Measurements from ENCODE around the gene AFTPH.

Gene AFTPH

GRCh38 chr2:64488050-64488974 lies 35.8 kb upstream of the AFTPH start:
- peak overlapping the region; percentile 51; the same call in 1 of the 2 replicates for H3K4me2 ChIP-seq (ENCODE audit: low read depth, low read length)
- no peaks in the 10 kb centered on the region for H4K20me1 ChIP-seq (ENCODE audit: insufficient read depth, low read length)
- H3K9me2 ChIP-seq (replicated peaks; ENCODE audit: insufficient read depth, low read length) = no peaks in the 10 kb centered on the region
- DNase-seq = peak; percentile 81
- peaks cover 39% of the 10 kb centered on the region for H3K4me1 ChIP-seq (ENCODE audit: low read length)
- 0 out of 2 replicates have a peak overlapping the region, but pooled peaks have one; percentile 7 for H3K4me3 ChIP-seq (ENCODE audit: low read length)
- TF ChIP-seq EZH2 (optimal IDR thresholded peaks at IDR 0.05; ENCODE audit: low read depth, low read length) (no peak), CTCF (IDR thresholded peaks at IDR 0.05; ENCODE audit: low read length) (peak; percentile 73)
- H3K9me3 ChIP-seq (replicated peaks; ENCODE audit: insufficient read depth, low read length) = no peaks in the 10 kb centered on the region
- no peaks in the 10 kb centered on the region for H3K36me3 ChIP-seq (replicated peaks; ENCODE audit: insufficient read depth, low read length)
- H3F3A ChIP-seq (ENCODE audit: insufficient read depth, low read length) = peaks cover 11% of the 10 kb centered on the region
- no peaks in the 10 kb centered on the region for H3K79me2 ChIP-seq (ENCODE audit: low read length)
- H3K27ac ChIP-seq (ENCODE audit: low read length) = no peak overlapping the region
- H2AFZ ChIP-seq (ENCODE audit: low read length) = peak overlapping the region; percentile 28; the same call in 1 of the 2 replicates
- H3K27me3 ChIP-seq (replicated peaks; ENCODE audit: insufficient read depth, low read length) = no peaks in the 10 kb centered on the region
- no peak overlapping the region for H3K9ac ChIP-seq (ENCODE audit: low read length)

GRCh38 chr2:64489081-64489751 lies 34.9 kb upstream of the AFTPH start:
- TF ChIP-seq CTCF (IDR thresholded peaks at IDR 0.05; ENCODE audit: low read length) = no peak
- TF ChIP-seq EZH2 (optimal IDR thresholded peaks at IDR 0.05; ENCODE audit: low read depth, low read length) = no peak
- no peak for TF ChIP-seq EZH2phosphoT487 (IDR thresholded peaks at IDR 0.05; ENCODE audit: low read length)
- Histone ChIP-seq H3K27ac (ENCODE audit: low read length) (no peak overlapping the region), H3K27me3 (replicated peaks; ENCODE audit: insufficient read depth, low read length) (no peaks in the 10 kb centered on the region), H3K79me2 (ENCODE audit: low read length) (no peaks in the 10 kb centered on the region), H3K4me1 (ENCODE audit: low read length) (peaks cover 38% of the 10 kb centered on the region), H3K9me2 (replicated peaks; ENCODE audit: insufficient read depth, low read length) (no peaks in the 10 kb centered on the region), H3F3A (ENCODE audit: insufficient read depth, low read length) (peaks cover 11% of the 10 kb centered on the region), H3K9ac (ENCODE audit: low read length) (no peak overlapping the region), H4K20me1 (ENCODE audit: insufficient read depth, low read length) (no peaks in the 10 kb centered on the region), H3K4me2 (ENCODE audit: low read depth, low read length) (peak overlapping the region; percentile 36), H2AFZ (ENCODE audit: low read length) (no peak overlapping the region), H3K9me3 (replicated peaks; ENCODE audit: insufficient read depth, low read length) (no peaks in the 10 kb centered on the region), H3K36me3 (replicated peaks; ENCODE audit: insufficient read depth, low read length) (no peaks in the 10 kb centered on the region), H3K4me3 (ENCODE audit: low read length) (no peak overlapping the region)
- DNase-seq = peak; percentile 17

GRCh38 chr2:64491426-64491825 lies 32.7 kb upstream of the AFTPH start:
- Histone ChIP-seq H2AFZ (ENCODE audit: low read length) (no peak overlapping the region), H3K27ac (ENCODE audit: low read length) (no peak overlapping the region), H3K79me2 (ENCODE audit: low read length) (no peaks in the 10 kb centered on the region), H3K4me1 (ENCODE audit: low read length) (peaks cover 25% of the 10 kb centered on the region), H3K9ac (ENCODE audit: low read length) (no peak overlapping the region), H3K36me3 (replicated peaks; ENCODE audit: insufficient read depth, low read length) (no peaks in the 10 kb centered on the region), H4K20me1 (ENCODE audit: insufficient read depth, low read length) (no peaks in the 10 kb centered on the region), H3K4me2 (ENCODE audit: low read depth, low read length) (no peak overlapping the region), H3K27me3 (replicated peaks; ENCODE audit: insufficient read depth, low read length) (no peaks in the 10 kb centered on the region), H3F3A (ENCODE audit: insufficient read depth, low read length) (peaks cover under 1% of the 10 kb centered on the region), H3K4me3 (ENCODE audit: low read length) (no peak overlapping the region), H3K9me2 (replicated peaks; ENCODE audit: insufficient read depth, low read length) (no peaks in the 10 kb centered on the region), H3K9me3 (replicated peaks; ENCODE audit: insufficient read depth, low read length) (no peaks in the 10 kb centered on the region)
- DNase-seq = no peak
- TF ChIP-seq EZH2 (optimal IDR thresholded peaks at IDR 0.05; ENCODE audit: low read depth, low read length) (no peak), CTCF (IDR thresholded peaks at IDR 0.05; ENCODE audit: low read length) (no peak), EZH2phosphoT487 (IDR thresholded peaks at IDR 0.05; ENCODE audit: low read length) (no peak)
